HG03108 (cell line): ENCODE data around the gene SLAMF6.

Source experiments
- ATAC-seq: cut with Tn5 transposase; IDR thresholded peaks from one replicate; pipeline ENCODE4 v1.9.1; 2021; ENCODE audit warnings: moderate library complexity; ENCODE audit not compliant: unreplicated experiment

SLAMF6 gene

DNA sequence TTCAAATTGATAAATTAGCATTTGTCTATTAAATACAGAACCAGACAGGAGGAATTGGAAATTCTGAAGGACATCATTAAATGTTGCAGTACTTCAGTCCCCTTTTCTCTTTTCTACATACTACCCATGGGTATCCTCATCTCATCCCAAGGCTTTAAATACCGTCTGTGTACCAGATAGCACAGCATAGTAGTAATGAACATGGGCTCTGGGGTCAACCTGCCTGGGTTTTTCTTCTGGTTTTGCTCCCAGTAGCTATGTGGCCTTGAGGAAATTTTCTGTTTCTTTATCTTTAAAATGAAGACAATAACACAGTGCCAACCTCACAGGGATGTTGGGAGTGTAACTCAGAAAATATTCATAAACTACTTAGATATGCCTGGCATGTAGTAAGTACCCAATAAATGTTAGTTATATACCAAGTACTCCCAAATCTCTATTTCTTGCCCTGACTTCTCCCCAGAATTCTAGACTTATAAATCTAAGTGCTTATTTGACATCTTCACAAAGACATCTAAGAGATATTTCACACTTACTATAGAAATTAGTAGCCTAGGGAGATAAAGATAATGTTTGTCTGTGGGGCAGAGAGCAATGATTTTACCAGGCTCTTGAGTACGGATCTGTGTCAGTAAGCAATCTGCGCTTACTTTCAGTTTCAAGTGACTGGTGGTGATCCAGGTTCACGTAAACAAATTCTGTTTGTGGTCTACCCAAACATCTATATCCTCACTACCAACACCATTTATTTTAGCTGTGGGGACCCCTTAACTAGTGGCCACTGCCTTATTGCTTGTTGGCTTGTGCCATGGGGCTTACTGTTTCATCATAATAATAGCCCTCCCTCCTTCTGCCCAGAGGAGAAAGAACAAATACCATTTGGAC lies 85.4 kb downstream of the SLAMF6 start:
- ATAC-seq, result peak; percentile 71

DNA sequence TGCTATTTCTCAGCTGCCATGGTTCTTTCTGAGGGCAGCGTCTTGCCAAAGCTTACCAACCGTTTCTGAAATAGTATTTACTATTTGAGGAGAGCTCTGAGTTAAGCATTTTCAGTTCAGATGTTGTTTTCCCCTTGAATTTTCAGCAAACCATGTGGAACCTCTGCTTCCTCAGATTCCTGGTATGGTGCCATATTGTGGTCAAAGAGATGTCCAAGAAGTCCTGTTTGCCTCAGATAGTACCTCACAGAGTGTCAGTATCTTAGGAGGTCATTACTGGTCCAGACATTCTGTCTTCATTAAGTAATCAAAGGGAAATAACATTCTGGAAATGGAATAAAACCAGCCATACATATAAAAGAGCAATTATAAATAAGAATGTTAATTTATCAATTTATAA lies 86.1 kb downstream of the SLAMF6 start:
- ATAC-seq, result no peak
